NOMO-1 treated with DMSO at 0.1 percent for 48 hours (cell line): ENCODE results near the gene PPP2R2D.

Experiments used
- DNase-seq: peaks from one replicate; lab custom pipeline; 2025; ENCODE audit not compliant: unreplicated experiment; lab: John Stamatoyannopoulos, UW

Gene PPP2R2D

GRCh38 chr10:131888186-131888604 lies 12.6 kb upstream of the PPP2R2D start:
- no peak for DNase-seq

GRCh38 chr10:131889755-131890154 lies 11.1 kb upstream of the PPP2R2D start:
- DNase-seq, result no peak

GRCh38 chr10:131890276-131891195 lies 10.3 kb upstream of the PPP2R2D start:
- no peak for DNase-seq

GRCh38 chr10:131891196-131891928 lies 9.4 kb upstream of the PPP2R2D start:
- DNase-seq, result no peak

GRCh38 chr10:131891929-131892805 lies 8.6 kb upstream of the PPP2R2D start:
- no peak for DNase-seq

GRCh38 chr10:131892806-131893675 lies 7.8 kb upstream of the PPP2R2D start:
- no peak for DNase-seq

- no peak for DNase-seq
Measured at GRCh38 chr10:131895116-131895515, 5.7 kb upstream of the PPP2R2D start.

- peak; percentile 29 for DNase-seq
Measured at GRCh38 chr10:131896403-131896802, 4.4 kb upstream of the PPP2R2D start.

- peak; percentile 55 for DNase-seq
Measured at GRCh38 chr10:131897297-131897899, 3.4 kb upstream of the PPP2R2D start.

GRCh38 chr10:131898061-131898460 lies 2.7 kb upstream of the PPP2R2D start:
- DNase-seq, result no peak

GRCh38 chr10:131898713-131899112 lies 2.1 kb upstream of the PPP2R2D start:
- DNase-seq, result no peak

- no peak for DNase-seq
Measured at GRCh38 chr10:131899116-131899690, 1.6 kb upstream of the PPP2R2D start.

- DNase-seq, result peak; percentile 42
Measured at GRCh38 chr10:131899695-131900349, 986 bp upstream of the PPP2R2D start.

GRCh38 chr10:131901181-131901829 lies 497 bp downstream of the PPP2R2D start:
- DNase-seq, result peak; percentile 22

GRCh38 chr10:131902211-131902610 lies 1.4 kb downstream of the PPP2R2D start:
- DNase-seq, result no peak

- DNase-seq, result no peak
Measured at GRCh38 chr10:131902691-131903090, 1.9 kb downstream of the PPP2R2D start.

GRCh38 chr10:131905267-131905571 lies 4.4 kb downstream of the PPP2R2D start:
- no peak for DNase-seq

GRCh38 chr10:131905603-131906268 lies 4.9 kb downstream of the PPP2R2D start:
- no peak for DNase-seq
